OCI-LY3 (cell line): ENCODE results near the gene GTSF1L.
"Not testable (repeated sequence)": the region's sequence is repeated elsewhere in the genome, so short reads cannot be mapped to it uniquely, and the experiment has no call there.

Experiments used
- H2AFZ ChIP-seq: fragments of 200-600, 300-600 bp; shearing (Covaris generic); 2 replicates; pipeline ENCODE4 v1.6.0; 2014; ENCODE audit warnings: antibody characterized with exemption, low read depth, low read length
- H3K27ac ChIP-seq: fragments of 200-600, 300-600 bp; sonication (generic); 2 replicates; pipeline ENCODE4 v1.5.1; 2014; ENCODE audit warnings: mild to moderate bottlenecking, low read length, moderate library complexity, mixed read lengths
- H3K27me3 ChIP-seq: fragments of 200-600, 300-600 bp; sonication (generic); 2 replicates; pipeline ENCODE4 v1.6.1; 2014; ENCODE audit warnings: low read depth, low read length, mixed read lengths
- H3K36me3 ChIP-seq: fragments of 200-600, 300-600 bp; sonication (generic); replicated peaks from 2 replicates; pipeline ENCODE3; 2014; ENCODE audit warnings: low read depth, low read length, mixed read lengths
- H3K4me1 ChIP-seq: fragments of 300-600, 200-600 bp; sonication (generic); 2 replicates; pipeline ENCODE4 v1.6.1; 2014; ENCODE audit warnings: low read length, mixed read lengths
- H3K4me2 ChIP-seq: fragments of 200-600, 300-600 bp; sonication (generic); 2 replicates; pipeline ENCODE4 v1.6.1; 2014; ENCODE audit warnings: low read length, mixed read lengths
- H3K4me3 ChIP-seq: fragments of 300-600, 200-600 bp; sonication (generic); 2 replicates; pipeline ENCODE4 v1.5.1; 2014; ENCODE audit warnings: antibody characterized with exemption, mild to moderate bottlenecking, low read length, moderate library complexity
- H3K79me2 ChIP-seq: fragments of 300-600, 200-600 bp; shearing (Covaris generic); 2 replicates; pipeline ENCODE4 v1.6.1; 2014; ENCODE audit warnings: mild to moderate bottlenecking, low read length, mixed read lengths
- H3K9ac ChIP-seq: fragments of 300-600, 200-600 bp; shearing (Covaris generic); 2 replicates; pipeline ENCODE4 v1.6.0; 2014; ENCODE audit warnings: mild to moderate bottlenecking, low read length, moderate library complexity
- H3K9me3 ChIP-seq: fragments of 200-600, 300-600 bp; shearing (Covaris generic); 2 replicates; pipeline ENCODE4 v1.6.1; 2014; ENCODE audit warnings: low read length, mixed read lengths; ENCODE audit not compliant: insufficient read depth
- H4K20me1 ChIP-seq: fragments of 200-600, 300-600 bp; sonication (generic); 2 replicates; pipeline ENCODE4 v1.6.1; 2016; ENCODE audit warnings: low read length, mixed read lengths; ENCODE audit not compliant: insufficient read depth
- CTCF ChIP-seq: fragments of 200-600, 300-600 bp; sonication (generic); IDR thresholded peaks from 2 replicates; pipeline ENCODE4 v1.5.1; 2014; ENCODE audit warnings: antibody characterized with exemption, low read length, low read depth
- EZH2phosphoT487 ChIP-seq: fragments of 200-600 bp; shearing (Covaris generic); IDR thresholded peaks from 2 replicates; pipeline ENCODE4 v1.6.1; 2018; ENCODE audit warnings: antibody characterized with exemption, mixed run types, low read depth

Gene GTSF1L

GRCh38 chr20:43762911-43763310 is 36.1 kb upstream of the GTSF1L start:
- Histone ChIP-seq H3K27ac (no peak overlapping the region), H3K4me2 (no peak overlapping the region), H4K20me1 (no peaks in the 10 kb centered on the region), H3K4me1 (peaks cover 11% of the 10 kb centered on the region), H2AFZ (no peak overlapping the region), H3K9ac (no peak overlapping the region), H3K36me3 (peaks cover 3% of the 10 kb centered on the region), H3K27me3 (0 out of 2 replicates have a peak, but pooled peaks cover 6% of the 10 kb centered on the region), H3K4me3 (no peak overlapping the region), H3K79me2 (no peaks in the 10 kb centered on the region), H3K9me3 (no peaks in the 10 kb centered on the region)
- TF ChIP-seq CTCF (no peak), EZH2phosphoT487 (no peak)

- H4K20me1 ChIP-seq: no peaks in the 10 kb centered on the region
- no peaks in the 10 kb centered on the region for H3K79me2 ChIP-seq
- peaks cover 6% of the 10 kb centered on the region for H3K36me3 ChIP-seq
- TF ChIP-seq EZH2phosphoT487: no peak
- no peak for TF ChIP-seq CTCF
- no peak overlapping the region for H3K4me3 ChIP-seq
- peaks cover 17% of the 10 kb centered on the region for H3K4me1 ChIP-seq
- H3K27ac ChIP-seq: no peak overlapping the region
- no peak overlapping the region for H2AFZ ChIP-seq
- no peak overlapping the region for H3K9ac ChIP-seq
- H3K4me2 ChIP-seq: no peak overlapping the region
- peaks cover 4% of the 10 kb centered on the region; the same call in 1 of the 2 replicates for H3K9me3 ChIP-seq
- H3K27me3 ChIP-seq: no peaks in the 10 kb centered on the region
Observed at GRCh38 chr20:43761386-43762340, 34.9 kb upstream of the GTSF1L start.

DNA sequence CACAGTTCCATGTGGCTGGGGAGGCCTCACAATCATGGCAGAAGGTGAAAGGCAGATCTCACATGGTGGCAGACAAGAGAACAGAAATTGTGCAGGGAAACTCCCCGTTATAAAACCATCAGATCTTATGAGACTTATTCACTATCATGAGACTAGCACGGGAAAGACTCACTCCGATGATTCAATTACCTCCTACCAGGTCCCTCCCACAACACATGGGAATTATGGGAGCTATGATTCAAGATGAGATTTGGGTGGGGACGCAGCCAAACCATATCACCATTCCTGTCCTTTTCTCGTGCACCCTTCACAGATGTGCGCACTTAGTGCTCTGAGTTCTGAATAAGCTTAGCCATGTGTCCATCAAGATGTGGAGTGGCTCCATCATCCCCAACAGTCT is 31.1 kb upstream of the GTSF1L start:
- H3K4me1 ChIP-seq: peaks cover 24% of the 10 kb centered on the region
- H3K4me3 ChIP-seq, H3K4me2 ChIP-seq, H2AFZ ChIP-seq, H3K9me3 ChIP-seq, H3K9ac ChIP-seq, H4K20me1 ChIP-seq, H3K79me2 ChIP-seq, H3K27me3 ChIP-seq: not testable (repeated sequence)
- peak overlapping the region; percentile 37 for H3K27ac ChIP-seq
- peaks cover 11% of the 10 kb centered on the region for H3K36me3 ChIP-seq

DNA sequence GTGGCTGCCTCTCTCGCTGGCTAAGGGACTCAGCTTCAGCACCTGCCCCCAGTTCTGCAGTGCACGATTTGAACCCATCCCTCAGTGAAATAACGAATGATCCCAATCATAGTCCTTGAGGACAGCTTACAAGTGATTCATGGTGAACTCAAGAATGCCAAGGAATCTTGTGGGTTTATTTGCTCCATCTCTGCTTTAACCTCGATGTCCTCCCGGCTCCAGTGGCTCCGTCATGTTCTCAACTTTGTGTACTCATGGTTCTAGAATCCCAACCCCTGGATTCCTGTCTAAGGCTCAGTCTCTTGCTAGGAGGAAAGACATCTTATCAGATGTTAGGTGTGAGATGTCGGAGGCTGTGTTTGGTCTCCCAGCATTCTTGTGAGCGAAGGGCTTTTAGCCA is 29.0 kb upstream of the GTSF1L start:
- Histone ChIP-seq H3K9me3 (peaks cover 4% of the 10 kb centered on the region; the same call in 1 of the 2 replicates), H2AFZ (no peak overlapping the region), H3K4me3 (no peak overlapping the region), H3K9ac (no peak overlapping the region), H4K20me1 (no peaks in the 10 kb centered on the region), H3K27ac (no peak overlapping the region), H3K4me1 (peaks cover 42% of the 10 kb centered on the region), H3K79me2 (no peaks in the 10 kb centered on the region), H3K4me2 (no peak overlapping the region), H3K27me3 (no peaks in the 10 kb centered on the region), H3K36me3 (peaks cover 11% of the 10 kb centered on the region)
- TF ChIP-seq CTCF: no peak
- no peak for TF ChIP-seq EZH2phosphoT487
